H1 (cell line): Measurements from ENCODE around the gene ADPRM. TPM values are rescaled to one million over a fixed set of nuclear protein-coding genes. Genes with fewer than 3 reads are reported as not detected.

ENCODE experiments used
- CTCF ChIA-PET: fragments of 300-600 bp; sonication (Branson Sonifier 250); formaldehyde crosslinking; loops from one replicate; lab custom pipeline; 2021; ENCODE audit not compliant: partially characterized antibody; lab: Charles Lee
- POLR2A ChIA-PET: fragments of 300-600 bp; sonication (Branson Sonifier 250); formaldehyde crosslinking; loops from one replicate; lab custom pipeline; 2021; ENCODE audit warnings: inconsistent platforms; ENCODE audit not compliant: partially characterized antibody; lab: Charles Lee
- DNase-seq, 2 experiments: peaks; one replicate each; pipeline versions ENCODE4 v3.0.0 to v3.0.0-alpha.2; 2010 to 2022; ENCODE audit warnings: low spot score in 2 of 2, low read depth in 1 of 2, mixed read lengths in 1 of 2
- FAIRE-seq: peaks from 2 replicates; lab custom pipeline; 2011; peaks lifted over from hg19 to GRCh38; lab: Jason Lieb, UNC
- H2AFZ ChIP-seq: 2 replicates; pipeline ENCODE4 v1.8.1; 2012; ENCODE audit warnings: low read length, inconsistent platforms
- H2AK5ac ChIP-seq: 2 replicates; pipeline ENCODE4 v1.6.1; 2013; ENCODE audit warnings: low read depth, low read length
- H2BK120ac ChIP-seq: replicated peaks from 2 replicates; pipeline ENCODE3; 2013; ENCODE audit warnings: low read depth, low read length, inconsistent platforms
- H2BK12ac ChIP-seq: 2 replicates; pipeline ENCODE4 v1.6.1; 2013; ENCODE audit warnings: low read depth, low read length
- H2BK15ac ChIP-seq: 2 replicates; pipeline ENCODE4 v1.6.1; 2013; ENCODE audit warnings: low read length
- H2BK20ac ChIP-seq: 2 replicates; pipeline ENCODE4 v1.6.1; 2013; ENCODE audit warnings: low read length
- H2BK5ac ChIP-seq: 2 replicates; pipeline ENCODE4 v1.6.1; 2013; ENCODE audit warnings: low read depth, low read length
- H3K14ac ChIP-seq: 2 replicates; pipeline ENCODE4 v1.6.1; 2013; ENCODE audit warnings: inconsistent platforms; ENCODE audit not compliant: insufficient read length
- H3K18ac ChIP-seq: 2 replicates; pipeline ENCODE4 v1.6.1; 2013; ENCODE audit warnings: low read length; ENCODE audit errors: extremely low read depth
- H3K23ac ChIP-seq: 2 replicates; pipeline ENCODE4 v1.6.1; 2013; ENCODE audit warnings: inconsistent platforms; ENCODE audit not compliant: insufficient read length
- H3K23me2 ChIP-seq: 2 replicates; pipeline ENCODE4 v1.6.1; 2013; ENCODE audit warnings: low read depth, low read length
- H3K27ac ChIP-seq: 2 replicates; pipeline ENCODE4 v1.6.1; 2011; ENCODE audit warnings: low read depth, low read length, inconsistent platforms
- H3K27me3 ChIP-seq, 4 experiments: replicated peaks in 1 of 4; 1 replicate in 1 of 4; 2 replicates in 3 of 4; pipeline versions ENCODE4 v1.6.1 to v1.8.1; 2011 to 2013; ENCODE audit warnings: low read length in 3 of 4, mild to moderate bottlenecking in 3 of 4, inconsistent platforms in 2 of 4, mixed read lengths in 2 of 4, moderate library complexity in 1 of 4; ENCODE audit not compliant: control insufficient read depth in 3 of 4, insufficient read depth in 3 of 4; ENCODE audit errors: extremely low read depth in 1 of 4
- H3K36me3 ChIP-seq, 4 experiments: 2 replicates each; pipeline versions ENCODE4 v1.6.1 to v1.8.1; 2011 to 2013; ENCODE audit warnings: mild to moderate bottlenecking in 4 of 4, low read length in 3 of 4, moderate library complexity in 2 of 4, control low read depth in 1 of 4, inconsistent platforms in 1 of 4; ENCODE audit not compliant: insufficient read depth in 4 of 4, control insufficient read depth in 2 of 4
- H3K4ac ChIP-seq: replicated peaks from 2 replicates; pipeline ENCODE3; 2013; ENCODE audit warnings: low read length, low read depth, mixed read lengths, inconsistent platforms; ENCODE audit not compliant: insufficient read length
- H3K4me1 ChIP-seq, 4 experiments: replicated peaks in 1 of 4; 1 replicate in 1 of 4; 2 replicates in 3 of 4; pipeline versions ENCODE4 v1.6.1 to v1.8.1; 2011 to 2013; ENCODE audit warnings: low read length in 3 of 4, inconsistent platforms in 2 of 4, mixed read lengths in 1 of 4; ENCODE audit not compliant: insufficient read depth in 4 of 4, control insufficient read depth in 3 of 4
- H3K4me2 ChIP-seq, 2 experiments: 2 replicates each; pipeline versions ENCODE4 v1.6.1 to v1.8.1; 2011 to 2013; ENCODE audit warnings: low read depth in 2 of 2, low read length in 2 of 2, control low read depth in 1 of 2, inconsistent platforms in 1 of 2, mild to moderate bottlenecking in 1 of 2; ENCODE audit not compliant: insufficient read depth in 1 of 2
- H3K4me3 ChIP-seq, 4 experiments: fragments of 200-600, 300-600 bp in 1 of 4; sonication (generic), shearing (Covaris generic), sonication (Bioruptor Twin) in 1 of 4; 2 replicates each; pipeline versions ENCODE4 v1.5.1 to v1.8.1; 2011 to 2016; ENCODE audit warnings: low read length in 4 of 4, low read depth in 3 of 4, control low read depth in 2 of 4, inconsistent platforms in 2 of 4, mild to moderate bottlenecking in 2 of 4, mixed read lengths in 1 of 4, moderate library complexity in 1 of 4; ENCODE audit not compliant: insufficient read depth in 2 of 4; ENCODE audit errors: extremely low read depth in 1 of 4
- H3K56ac ChIP-seq: replicated peaks from 2 replicates; pipeline ENCODE3; 2013; ENCODE audit warnings: low read depth, mild to moderate bottlenecking, mixed read lengths, low read length, inconsistent platforms; ENCODE audit not compliant: insufficient read length
- H3K79me1 ChIP-seq: 2 replicates; pipeline ENCODE4 v1.6.1; 2013; ENCODE audit warnings: low read depth, low read length, control low read depth
- H3K79me2 ChIP-seq, 2 experiments: 2 replicates each; pipeline versions ENCODE4 v1.6.1 to v1.8.1; 2012 to 2013; ENCODE audit warnings: low read length in 2 of 2, mild to moderate bottlenecking in 2 of 2, inconsistent platforms in 1 of 2; ENCODE audit not compliant: insufficient read depth in 2 of 2, control insufficient read depth in 1 of 2
- H3K9ac ChIP-seq, 4 experiments: replicated peaks in 1 of 4; 1 replicate in 1 of 4; 2 replicates in 3 of 4; pipeline versions ENCODE4 v1.6.1 to v1.8.1; 2011 to 2013; ENCODE audit warnings: low read depth in 3 of 4, low read length in 3 of 4, control low read depth in 2 of 4, mild to moderate bottlenecking in 2 of 4, moderate library complexity in 2 of 4, inconsistent platforms in 1 of 4; ENCODE audit errors: extremely low read depth in 1 of 4
- H3K9me3 ChIP-seq, 2 experiments: 2 replicates each; pipeline versions ENCODE4 v1.6.1 to v1.8.1; 2012 to 2013; ENCODE audit warnings: mild to moderate bottlenecking in 2 of 2, moderate library complexity in 2 of 2, control low read depth in 1 of 2, inconsistent platforms in 1 of 2, low read depth in 1 of 2, low read length in 1 of 2, mixed read lengths in 1 of 2; ENCODE audit not compliant: insufficient read depth in 2 of 2
- H4K20me1 ChIP-seq, 2 experiments: replicated peaks in 1 of 2; 2 replicates each; pipeline versions ENCODE3 to v1.8.1; 2011 to 2013; ENCODE audit warnings: inconsistent platforms in 2 of 2, low read length in 2 of 2, mild to moderate bottlenecking in 1 of 2; ENCODE audit not compliant: insufficient read depth in 2 of 2, control insufficient read depth in 1 of 2
- H4K5ac ChIP-seq: 2 replicates; pipeline ENCODE4 v1.6.1; 2013; ENCODE audit warnings: low read length, low read depth, mixed read lengths, inconsistent platforms; ENCODE audit not compliant: insufficient read length
- H4K8ac ChIP-seq: 2 replicates; pipeline ENCODE4 v1.8.0; 2013; ENCODE audit warnings: mild to moderate bottlenecking, moderate library complexity, low read length, inconsistent platforms; ENCODE audit not compliant: insufficient read depth; ENCODE audit errors: extremely low read depth
- H4K91ac ChIP-seq: replicated peaks from 2 replicates; pipeline ENCODE3; 2013; ENCODE audit warnings: low read length, mixed read lengths, inconsistent platforms; ENCODE audit not compliant: insufficient read length
- CBX5 ChIP-seq: fragments of 300-800, 300-1000 bp; sonication (generic); IDR thresholded peaks from 2 replicates; pipeline ENCODE4 v1.7.1; 2016; ENCODE audit warnings: antibody characterized with exemption, low read length, low read depth
- EP300 ChIP-seq, 2 experiments: IDR thresholded peaks; 1 replicate in 1 of 2; 2 replicates in 1 of 2; pipeline ENCODE4 v1.6.1; 2011 to 2012; ENCODE audit warnings: low read depth in 2 of 2, low read length in 2 of 2, mild to moderate bottlenecking in 2 of 2, borderline replicate concordance in 1 of 2, inconsistent platforms in 1 of 2, moderate library complexity in 1 of 2
- JUN ChIP-seq: IDR thresholded peaks from 2 replicates; pipeline ENCODE4 v1.6.1; 2011; ENCODE audit warnings: low read depth, mild to moderate bottlenecking, improper control_type of control experiment, low read length
- JUND ChIP-seq: IDR thresholded peaks from 2 replicates; pipeline ENCODE4 v1.6.1; 2011; ENCODE audit warnings: mild to moderate bottlenecking, improper control_type of control experiment, low read length
- NRF1 ChIP-seq: IDR thresholded peaks from 2 replicates; pipeline ENCODE4 v1.6.1; 2011; ENCODE audit warnings: mild to moderate bottlenecking, low read depth, low read length, improper control_type of control experiment
- POU5F1 ChIP-seq: IDR thresholded peaks from 2 replicates; pipeline ENCODE4 v1.6.1; 2011; ENCODE audit warnings: low read depth, mild to moderate bottlenecking, low read length, moderate library complexity
- RNF2 ChIP-seq: fragments of 200-900, 300-1000 bp; sonication (generic); IDR thresholded peaks from 2 replicates; pipeline ENCODE4 v1.7.1; 2016; ENCODE audit warnings: borderline replicate concordance, low read depth, mild to moderate bottlenecking, antibody characterized with exemption, low read length; ENCODE audit not compliant: poor library complexity, severe bottlenecking; ENCODE audit errors: missing control alignments
- WGBS, 2 experiments: shearing (Covaris generic) in 1 of 2; methylation state at CpG; one replicate each; pipeline versions ENCODE4 v1.1.6 to v1.1.7; 2013 to 2015; ENCODE audit warnings: low lambda C conversion rate in 2 of 2, mixed read lengths in 2 of 2, inconsistent platforms in 1 of 2, low coverage in 1 of 2, missing lambda C conversion rate in 1 of 2; ENCODE audit not compliant: insufficient replicate concordance in 2 of 2, insufficient coverage in 1 of 2, insufficient read length in 1 of 2; ENCODE audit errors: extremely low coverage in 1 of 2, missing lambda C conversion rate in 1 of 2; 5-methylcytosine and 5-hydroxymethylcytosine counted together
- polyA plus RNA-seq, 7 experiments: library from polyadenylated mRNA; depleted of rRNA in 3 of 7; stranded (reverse) in 5 of 7; unstranded in 2 of 7; fragments of >200 nt in 5 of 7; fragments of 200-250 nt in 2 of 7; gene quantifications; 1 replicate in 5 of 7; 2 replicates in 1 of 7; 4 replicates in 1 of 7; pipeline versions ENCODE4 v1.2.1 to v1.2.3, GENCODE V29; 2011 to 2013; ENCODE audit warnings: missing spikeins in 2 of 7, mixed read lengths in 2 of 7
- total RNA-seq: library from RNA; stranded (reverse); fragmentation: NEBNext Ultra II Directional; extraction: Animal tissue kit (Norgen Biotek cat#: 25700); gene quantifications from 2 replicates; pipeline ENCODE4 v1.2.1, GENCODE V29; 2021
- TF ChIP-seq, protein P1 (sequence below): IDR thresholded peaks from 2 replicates; pipeline ENCODE4 v1.6.1; 2011; ENCODE audit warnings: low read length, improper control_type of control experiment

Gene ADPRM
- total and polyA plus RNA-seq, 2 of the 8 experiments (the other 6 are each of a cell fraction or from before 2014, with no cell fraction given), result 6.7 to 7.9 TPM

DNA sequence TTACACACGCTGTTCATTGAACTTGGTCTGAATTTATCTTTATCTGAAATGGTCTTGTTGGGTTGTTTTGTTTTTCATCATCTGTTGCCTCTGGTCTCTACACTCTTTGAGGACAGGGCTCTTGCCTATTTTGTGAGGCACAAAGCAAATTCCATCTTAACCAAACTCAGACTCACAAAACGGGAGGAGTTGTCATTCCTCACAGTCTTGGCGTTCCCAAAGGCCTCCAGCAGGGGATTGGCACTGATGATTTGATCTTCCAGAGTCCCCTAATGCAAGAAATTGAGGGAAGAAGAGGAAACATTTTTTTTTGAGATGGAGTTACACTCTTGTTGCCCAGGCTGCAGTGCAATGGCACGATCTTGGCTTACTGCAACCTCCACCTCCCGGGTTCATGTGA is 49.0 kb upstream of the ADPRM start:
- Histone ChIP-seq H3K79me2 (no peaks in the 10 kb centered on the region), H3K9ac (no peak overlapping the region), H4K20me1 (no peaks in the 10 kb centered on the region), H3K14ac (no peak overlapping the region), H2BK120ac (no peak overlapping the region), H3K4me3 (no peak overlapping the region), H3K18ac (no peak overlapping the region), H4K91ac (no peak overlapping the region), H2AK5ac (no peak overlapping the region), H2BK12ac (no peak overlapping the region), H3K79me1 (no peaks in the 10 kb centered on the region), H3K4ac (no peak overlapping the region), H2BK5ac (no peak overlapping the region), H4K5ac (no peak overlapping the region), H3K9me3 (no peaks in the 10 kb centered on the region), H2BK15ac (no peak overlapping the region), H3K4me1 (no peaks in the 10 kb centered on the region), H3K36me3 (peaks cover 0 to 4% (median 0%) of the 10 kb centered on the region in 4 experiments; a peak in 1 of 8 replicates), H3K56ac (no peak overlapping the region), H3K23me2 (no peaks in the 10 kb centered on the region), H3K4me2 (no peak overlapping the region), H2BK20ac (no peak overlapping the region), H2AFZ (no peak overlapping the region), H4K8ac (no peak overlapping the region), H3K27me3 (no peaks in the 10 kb centered on the region), H3K27ac (no peak overlapping the region), H3K23ac (no peak overlapping the region)
- TF ChIP-seq, protein P1, sequence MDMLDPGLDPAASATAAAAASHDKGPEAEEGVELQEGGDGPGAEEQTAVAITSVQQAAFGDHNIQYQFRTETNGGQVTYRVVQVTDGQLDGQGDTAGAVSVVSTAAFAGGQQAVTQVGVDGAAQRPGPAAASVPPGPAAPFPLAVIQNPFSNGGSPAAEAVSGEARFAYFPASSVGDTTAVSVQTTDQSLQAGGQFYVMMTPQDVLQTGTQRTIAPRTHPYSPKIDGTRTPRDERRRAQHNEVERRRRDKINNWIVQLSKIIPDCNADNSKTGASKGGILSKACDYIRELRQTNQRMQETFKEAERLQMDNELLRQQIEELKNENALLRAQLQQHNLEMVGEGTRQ, result no peak
- no peak for TF ChIP-seq POU5F1
- no peak for TF ChIP-seq JUN
- no peak for TF ChIP-seq NRF1
- TF ChIP-seq EP300 (IDR thresholded peaks at IDR 0.05; ENCODE audit: borderline replicate concordance in 1 of 2, low read depth in 2 of 2, low read length in 2 of 2), result no peak
- TF ChIP-seq CBX5, result no peak
- no peak for TF ChIP-seq RNF2
- TF ChIP-seq JUND, result no peak
- 82% methylated on average over 5 of the region's 5 CpGs; no CpG with 5 or more reads in 1 of the 2 experiments for WGBS, 2 experiments
- FAIRE-seq, result no peak
- POLR2A ChIA-PET, result no interaction called here
- CTCF ChIA-PET, result interaction anchor here (2.2 to 11.2 kb wide), 5 partner anchors 7 to 31 kb away, joined by 10 to 223 read pairs (median 39); partner anchors contain the start of gene MYH3
- no peak for DNase-seq
